Measurements from ENCODE around the gene RNASE7.
A peak's percentile ranks its signal among the peaks of the same experiment; 100 is the strongest.

Gene RNASE7

DNA sequence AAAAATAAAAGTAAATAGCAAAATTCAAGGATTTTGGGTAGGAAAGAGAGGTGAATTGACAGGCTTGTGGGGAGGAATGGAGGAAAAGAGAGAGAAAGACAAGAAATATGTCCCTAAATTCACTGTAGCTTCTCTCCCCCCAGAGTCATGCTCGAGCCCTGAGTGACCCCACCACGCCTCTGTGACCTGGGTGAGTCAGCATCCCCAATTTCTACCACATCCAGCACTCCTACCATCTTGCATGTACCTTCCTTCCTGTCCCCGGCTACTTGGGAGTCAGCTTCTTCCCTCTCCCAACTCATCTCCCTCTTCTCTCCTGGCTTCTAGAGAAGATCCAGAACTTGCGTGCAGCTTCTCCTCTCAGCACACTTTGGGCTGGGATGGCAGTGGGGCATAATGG, 46.5 kb downstream of the RNASE7 start:
- no peak for DNase-seq

DNA sequence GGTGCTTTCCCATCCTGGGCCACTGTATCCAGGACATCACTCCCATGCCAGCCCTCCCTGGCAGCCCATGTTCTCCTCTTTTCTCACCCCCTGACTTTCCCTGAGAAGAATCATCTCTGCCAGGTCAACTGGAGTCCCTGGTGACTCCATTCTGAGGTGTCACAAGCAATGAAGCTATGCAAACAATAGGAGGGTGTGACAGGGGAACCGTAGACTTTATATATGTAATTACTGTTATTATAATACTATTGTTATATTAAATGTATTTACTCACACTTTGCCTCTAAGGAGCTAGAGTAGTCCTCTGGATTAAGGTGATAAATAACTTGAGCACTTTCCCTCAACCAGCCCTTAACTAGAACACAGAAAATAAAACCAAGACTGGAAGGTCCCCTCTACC, 47.1 kb downstream of the RNASE7 start:
- DNase-seq, result no peak

DNA sequence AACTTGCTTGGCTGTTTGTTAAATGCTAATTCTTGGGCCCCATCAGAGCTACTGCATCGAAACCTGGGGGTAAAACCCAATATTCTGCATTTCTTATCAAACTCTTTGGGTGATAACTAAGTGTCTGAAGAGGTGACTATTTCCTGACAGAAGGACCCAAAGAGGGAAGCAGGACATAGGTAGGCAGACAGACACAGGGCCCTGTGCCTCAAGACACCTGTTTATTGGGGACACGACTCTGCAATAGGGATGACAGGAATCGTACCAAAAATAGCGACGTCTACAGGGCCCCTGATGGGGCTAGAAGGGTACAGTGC, 47.7 kb downstream of the RNASE7 start:
- DNase-seq, result no peak

DNA sequence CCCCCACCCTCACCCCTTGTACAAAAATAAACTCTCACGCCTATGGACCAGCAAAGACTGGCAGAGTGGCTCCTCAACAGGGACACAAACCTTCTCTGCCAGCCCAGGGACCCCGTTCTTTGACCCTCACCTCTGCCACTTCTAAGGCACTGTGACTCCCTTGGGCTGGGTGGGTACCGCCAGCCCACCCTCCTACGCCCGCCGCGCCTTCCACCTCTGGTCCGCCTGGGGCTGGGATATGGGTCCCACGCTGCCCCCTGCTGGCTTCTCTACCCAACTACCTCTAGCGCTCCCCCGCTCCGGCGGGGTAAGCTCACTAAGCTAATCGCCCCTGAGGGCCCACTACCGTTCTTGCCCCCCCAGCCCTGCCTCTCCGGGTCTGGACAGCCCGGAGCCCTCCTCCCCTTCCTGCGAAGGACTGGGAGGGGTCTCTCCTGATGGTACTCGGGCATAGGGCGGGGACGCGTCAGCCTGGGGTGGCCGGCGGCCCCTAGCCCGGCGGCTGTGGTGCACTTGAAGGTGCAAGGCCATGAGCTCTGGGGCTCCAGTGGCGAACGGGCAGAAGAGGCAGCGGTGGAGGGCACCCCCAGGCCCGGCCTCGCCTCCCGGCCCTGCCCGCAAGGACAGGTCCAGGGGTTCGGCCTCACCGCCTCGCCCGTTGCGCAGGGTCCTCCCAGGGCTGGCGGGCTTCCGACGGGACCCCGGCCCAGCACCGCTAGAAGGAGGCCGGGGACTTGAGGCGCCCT, 48.2 kb downstream of the RNASE7 start:
- no peak for DNase-seq

DNA sequence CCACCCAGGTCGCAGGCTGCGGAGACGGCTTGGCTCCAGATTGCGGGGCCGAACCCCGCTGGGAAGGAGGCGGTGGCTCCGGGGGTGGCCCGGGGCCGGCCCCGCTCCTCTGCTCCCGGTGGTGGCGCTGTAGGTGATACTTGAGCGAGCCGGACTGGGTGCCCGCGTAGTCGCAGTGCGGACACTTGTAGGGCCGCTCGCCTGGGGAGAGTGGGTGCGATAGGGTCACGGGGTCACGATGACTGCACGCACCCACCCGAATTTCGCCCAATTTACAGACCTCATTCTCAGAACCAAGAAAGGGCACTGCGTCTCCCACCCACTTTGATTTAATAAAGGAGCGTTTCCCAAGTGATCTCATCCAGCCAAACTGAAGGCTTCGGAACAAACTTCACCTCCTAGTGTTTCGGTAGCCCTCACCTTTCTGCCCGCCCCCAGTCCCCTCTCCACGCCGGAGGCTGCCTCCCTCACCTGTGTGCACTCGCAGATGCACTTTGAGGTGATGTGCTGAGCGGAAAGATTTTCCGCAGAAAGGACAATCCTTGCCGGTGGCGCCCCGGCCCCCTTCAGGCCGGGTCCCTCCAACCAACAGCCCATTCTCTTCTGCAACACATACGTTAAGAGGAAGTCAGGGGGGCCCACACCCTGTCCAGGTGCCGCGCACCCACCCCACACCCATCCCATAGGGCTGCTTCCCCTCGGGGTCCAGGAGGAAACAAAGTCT, 48.9 kb downstream of the RNASE7 start:
- no peak for DNase-seq

DNA sequence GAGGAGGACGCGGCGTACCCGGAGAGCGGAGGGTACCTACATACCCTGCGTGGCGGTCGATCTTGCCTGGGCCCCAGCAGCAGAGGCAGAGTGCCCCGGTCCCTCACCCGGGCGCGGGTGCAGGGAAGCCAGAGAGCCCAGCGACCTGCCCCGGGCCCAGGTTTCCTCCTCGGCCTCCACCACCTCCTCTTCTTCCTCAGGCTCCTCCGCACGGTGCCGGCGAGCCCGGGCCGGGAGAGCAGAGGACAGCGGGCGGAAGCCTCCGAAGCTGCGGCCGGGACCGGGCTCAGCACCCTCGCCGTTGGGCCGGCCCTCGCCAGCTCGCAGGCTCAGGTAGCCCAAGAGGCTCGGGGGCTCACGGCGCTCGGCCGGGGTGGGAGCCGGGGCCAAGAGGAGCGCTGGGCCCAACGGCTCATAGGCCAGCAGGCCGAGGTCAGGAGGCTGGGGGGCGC, 49.7 kb downstream of the RNASE7 start:
- DNase-seq, result no peak

DNA sequence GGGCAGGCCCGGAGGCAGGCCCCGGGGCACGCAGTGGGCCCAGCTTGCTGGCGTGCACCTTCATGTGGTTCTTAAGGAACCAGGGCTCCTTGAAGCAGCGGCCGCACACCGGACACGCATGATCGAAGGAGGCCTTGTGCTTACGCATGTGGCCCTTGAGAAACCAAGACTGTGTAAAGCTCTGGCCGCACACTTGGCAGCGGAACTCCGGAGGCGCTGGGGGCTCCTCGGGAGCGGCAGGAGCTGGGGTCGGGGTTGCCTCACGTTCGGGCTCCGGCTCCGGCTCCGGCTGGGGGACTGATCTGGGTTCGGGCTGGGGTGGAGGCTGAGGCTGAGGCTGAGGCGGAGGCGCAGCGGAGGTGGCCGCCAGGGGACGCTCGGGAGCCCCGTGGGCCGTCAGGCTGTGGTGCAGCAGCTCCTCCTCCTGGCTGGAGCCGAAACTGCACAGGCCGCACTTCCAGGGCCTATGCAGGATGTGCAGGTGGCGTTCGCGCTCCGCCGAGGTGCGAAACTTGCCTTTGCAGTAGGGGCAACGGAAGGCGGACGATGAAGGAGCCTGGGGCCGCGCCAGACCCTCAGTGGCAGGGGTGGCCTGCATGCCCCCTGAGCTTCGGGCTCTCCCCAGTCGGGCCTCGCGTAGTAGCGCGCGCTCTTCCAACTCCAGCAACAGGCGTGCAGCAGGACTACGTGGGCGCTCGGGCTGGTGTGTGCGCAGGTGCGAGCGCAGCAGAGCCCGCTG, 50.3 kb downstream of the RNASE7 start:
- DNase-seq, result peak; percentile 34

DNA sequence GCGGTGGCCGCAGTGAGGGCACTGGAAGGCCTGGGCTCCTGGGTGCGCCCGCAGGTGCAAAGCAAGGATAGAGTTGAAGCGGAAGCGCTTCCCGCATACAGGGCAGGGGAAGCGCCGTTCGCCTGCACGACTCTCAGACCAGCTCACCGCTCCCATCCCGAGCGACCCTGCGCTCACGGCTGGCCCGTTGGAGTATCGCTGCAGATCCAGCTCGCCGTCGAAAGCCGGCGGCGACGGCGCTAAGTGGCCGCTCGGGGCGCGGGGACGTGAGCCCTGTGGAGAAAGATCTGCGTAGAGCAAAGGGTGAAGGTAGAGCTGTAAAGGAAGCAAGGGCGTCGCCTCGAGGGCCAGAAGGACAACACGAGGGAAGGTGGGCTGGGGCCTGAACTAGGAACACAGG, 50.9 kb downstream of the RNASE7 start:
- DNase-seq, result no peak
